HepG2 (cell line): ENCODE data around the gene C11orf24. TPM values are rescaled to one million over a fixed set of nuclear protein-coding genes. Genes with fewer than 3 reads are reported as not detected.

Experiments
- ATM ChIP-seq: fragments of 450-650 bp; IDR thresholded peaks from 2 replicates; pipeline ENCODE4 v1.7.1; 2017; ENCODE audit warnings: mild to moderate bottlenecking, borderline replicate concordance
- BATF2 ChIP-seq: sonication (generic); formaldehyde crosslinking; IDR thresholded peaks from 2 replicates; pipeline ENCODE4 v1.8.0; 2022; ENCODE audit warnings: mild to moderate bottlenecking, missing genetic modification reagents, moderate library complexity
- CBFB ChIP-seq: sonication (generic); formaldehyde crosslinking; IDR thresholded peaks from 2 replicates; pipeline ENCODE4 v1.4.0; 2020; ENCODE audit warnings: missing genetic modification reagents
- CCDC6 ChIP-seq: sonication (generic); formaldehyde crosslinking; IDR thresholded peaks from 2 replicates; pipeline ENCODE4 v1.8.1; 2022; ENCODE audit warnings: mild to moderate bottlenecking, missing genetic modification reagents, moderate library complexity
- CEBPG ChIP-seq: IDR thresholded peaks from 2 replicates; pipeline ENCODE4 v1.6.1; 2016
- GLI4 ChIP-seq: sonication (generic); formaldehyde crosslinking; IDR thresholded peaks from 2 replicates; pipeline ENCODE4 v1.5.1; 2020; ENCODE audit warnings: missing genetic modification reagents, mild to moderate bottlenecking, moderate library complexity, borderline replicate concordance
- HDAC1 ChIP-seq: sonication (generic); formaldehyde crosslinking; IDR thresholded peaks from 2 replicates; pipeline ENCODE4 v1.5.1; 2020; ENCODE audit warnings: mild to moderate bottlenecking, missing genetic modification reagents
- HMGA1 ChIP-seq: sonication (generic); formaldehyde crosslinking; conservative IDR thresholded peaks from 2 replicates; pipeline ENCODE4 v1.4.0; 2020; ENCODE audit warnings: missing genetic modification reagents
- HNRNPL ChIP-seq: fragments of 200-400 bp; formaldehyde crosslinking; IDR thresholded peaks from 2 replicates; pipeline ENCODE4 v1.6.1; 2017; ENCODE audit warnings: mild to moderate bottlenecking, low read depth, low read length
- KDM5A ChIP-seq: fragments of 200-600 bp; sonication (generic); IDR thresholded peaks from 2 replicates; pipeline ENCODE4 v1.7.0; 2018; ENCODE audit warnings: antibody characterized with exemption, mild to moderate bottlenecking, low read length, borderline replicate concordance
- MIER2 ChIP-seq: IDR thresholded peaks from 2 replicates; pipeline ENCODE4 v1.6.1; 2016; ENCODE audit warnings: missing biosample characterization, missing genetic modification reagents
- NFRKB ChIP-seq: fragments of 450-650 bp; IDR thresholded peaks from 2 replicates; pipeline ENCODE4 v1.6.1; 2017
- NFYC ChIP-seq: IDR thresholded peaks from 2 replicates; pipeline ENCODE4 v1.6.1; 2016; ENCODE audit warnings: missing genetic modification reagents, missing compliant biosample characterization
- NKX3-1 ChIP-seq: sonication (generic); formaldehyde crosslinking; IDR thresholded peaks from 2 replicates; pipeline ENCODE4 v1.5.0; 2020; ENCODE audit warnings: missing genetic modification reagents
- NR2C2 ChIP-seq: sonication (generic); formaldehyde crosslinking; IDR thresholded peaks from 2 replicates; pipeline ENCODE4 v1.4.0; 2020; ENCODE audit warnings: missing genetic modification reagents, mild to moderate bottlenecking, moderate library complexity, borderline replicate concordance
- PCBP1 ChIP-seq: fragments of 200-400 bp; formaldehyde crosslinking; IDR thresholded peaks from 2 replicates; pipeline ENCODE4 v1.6.1; 2017; ENCODE audit warnings: mild to moderate bottlenecking, low read depth, low read length, borderline replicate concordance
- POLR2A ChIP-seq, 2 experiments: IDR thresholded peaks; 2 replicates each; pipeline ENCODE4 v1.6.1; 2011; ENCODE audit warnings: low read depth in 2 of 2, low read length in 2 of 2, mild to moderate bottlenecking in 1 of 2, moderate library complexity in 1 of 2; ENCODE audit not compliant: insufficient read depth in 1 of 2
- RBFOX2 ChIP-seq: fragments of 200-400 bp; formaldehyde crosslinking; IDR thresholded peaks from 2 replicates; pipeline ENCODE4 v1.6.1; 2017; ENCODE audit warnings: low read depth, mild to moderate bottlenecking, low read length
- TARDBP ChIP-seq: sonication (generic); formaldehyde crosslinking; IDR thresholded peaks from 2 replicates; pipeline ENCODE4 v1.8.0; 2022; ENCODE audit warnings: mild to moderate bottlenecking, missing genetic modification reagents
- TMF1 ChIP-seq: sonication (generic); formaldehyde crosslinking; IDR thresholded peaks from 2 replicates; pipeline ENCODE4 v1.8.1; 2022; ENCODE audit warnings: low read depth, missing genetic modification reagents
- ZBTB2 ChIP-seq: sonication (generic); formaldehyde crosslinking; IDR thresholded peaks from 2 replicates; pipeline ENCODE4 v1.8.0; 2022; ENCODE audit warnings: low read depth, missing genetic modification reagents
- ZBTB3 ChIP-seq: sonication (generic); formaldehyde crosslinking; IDR thresholded peaks from 2 replicates; pipeline ENCODE4 v1.4.0; 2020; ENCODE audit warnings: low read depth, mild to moderate bottlenecking, moderate library complexity, missing genetic modification reagents, borderline replicate concordance
- ZNF101 ChIP-seq: sonication (generic); formaldehyde crosslinking; IDR thresholded peaks from 2 replicates; pipeline ENCODE4 v1.4.0; 2020; ENCODE audit warnings: mild to moderate bottlenecking, low read depth, missing genetic modification reagents, borderline replicate concordance
- ZNF230 ChIP-seq: sonication (generic); formaldehyde crosslinking; IDR thresholded peaks from 2 replicates; pipeline ENCODE4 v1.4.0; 2020; ENCODE audit warnings: mild to moderate bottlenecking, missing genetic modification reagents
- ZNF484 ChIP-seq: sonication (generic); formaldehyde crosslinking; IDR thresholded peaks from 2 replicates; pipeline ENCODE4 v1.5.1; 2020; ENCODE audit warnings: mild to moderate bottlenecking, low read depth, missing genetic modification reagents, borderline replicate concordance
- ZNF547 ChIP-seq: sonication (generic); formaldehyde crosslinking; IDR thresholded peaks from 2 replicates; pipeline ENCODE4 v1.5.1; 2020; ENCODE audit warnings: mild to moderate bottlenecking, missing genetic modification reagents
- ZNF781 ChIP-seq: sonication (generic); formaldehyde crosslinking; IDR thresholded peaks from 2 replicates; pipeline ENCODE4 v1.5.1; 2020; ENCODE audit warnings: borderline replicate concordance, mild to moderate bottlenecking, missing genetic modification reagents; ENCODE audit errors: not compliant biosample characterization
- polyA plus RNA-seq, 8 experiments: library from polyadenylated mRNA; depleted of rRNA in 3 of 8; stranded (reverse) in 7 of 8; unstranded in 1 of 8; fragments of >200 nt; fragmentation: Illumina TruSeq in 4 of 8; extraction: Trizol in 4 of 8; gene quantifications; 2 replicates each; pipeline versions ENCODE4 v1.2.1 to v1.2.3, GENCODE V29; 2011 to 2016; ENCODE audit warnings: low read depth in 4 of 8, missing spikeins in 1 of 8, mixed read lengths in 1 of 8; ENCODE audit not compliant: insufficient read depth in 1 of 8
- total RNA-seq, 5 experiments: library from RNA; depleted of rRNA; stranded (reverse); fragments of >200 nt; fragmentation: Illumina TruSeq; extraction: Trizol; gene quantifications; 2 replicates each; pipeline ENCODE4 v1.2.3, GENCODE V29; 2016; ENCODE audit warnings: low read depth in 1 of 5
- TF ChIP-seq, protein P1 (sequence below): sonication (generic); formaldehyde crosslinking; conservative IDR thresholded peaks from 2 replicates; pipeline ENCODE4 v1.8.0; 2022; ENCODE audit warnings: mild to moderate bottlenecking, moderate library complexity, missing genetic modification reagents

C11orf24 gene
- total and polyA plus RNA-seq, 2 of the 13 experiments (the other 11 are each of a cell fraction or from before 2014, with no cell fraction given): 52.9 to 55.5 TPM

DNA sequence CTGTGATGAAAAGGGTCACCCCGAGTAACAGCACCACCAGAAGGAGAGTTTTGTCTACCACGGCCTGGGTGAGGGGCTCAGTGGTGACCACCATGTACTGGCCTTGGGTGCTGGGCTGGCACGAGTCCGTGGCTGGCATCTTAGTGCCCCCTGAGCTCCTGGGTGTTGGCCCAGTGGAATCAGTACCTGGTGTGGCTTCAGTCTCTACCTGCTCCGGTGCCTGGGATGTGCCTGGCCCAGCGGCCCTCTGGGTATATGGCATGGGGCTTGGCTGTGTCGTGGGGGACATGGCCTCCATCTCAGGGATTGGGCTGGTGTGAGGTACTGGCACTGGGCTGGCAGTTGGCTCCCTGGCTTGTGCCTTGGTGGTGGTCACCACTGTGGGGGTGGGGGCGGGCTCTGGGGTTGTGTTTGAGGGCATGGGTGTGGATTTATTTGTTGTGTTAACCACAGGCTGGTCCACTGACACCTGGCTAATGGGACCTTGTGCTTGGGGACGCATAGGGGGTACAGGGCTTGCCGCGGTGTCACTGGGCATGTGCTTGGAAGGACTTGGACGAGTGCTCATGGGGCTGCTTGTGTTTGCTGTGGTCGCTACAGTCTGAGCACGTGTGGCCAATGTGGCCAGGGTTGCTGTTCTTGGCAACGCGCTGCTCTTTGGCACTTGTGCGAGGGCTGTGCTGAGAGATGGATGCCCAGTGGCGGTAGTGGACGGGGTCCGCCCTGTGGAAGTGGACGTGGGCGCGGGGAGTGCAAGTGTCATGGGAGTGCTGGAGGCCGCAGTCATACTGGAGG is 9.8 kb downstream of the C11orf24 start (continued):
- TF ChIP-seq HNRNPL (0 out of 2 replicates have a peak, but pooled peaks have one; percentile 25), MIER2 (no peak), NKX3-1 (CRISPR knock-in tag) (no peak), BATF2 (CRISPR knock-in tag) (no peak), ATM (no peak), RBFOX2 (0 out of 2 replicates have a peak, but pooled peaks have one; percentile 7), NFYC (no peak), NFRKB (no peak), PCBP1 (no peak), ZBTB3 (CRISPR knock-in tag) (no peak), ZBTB2 (no peak), CEBPG (CRISPR knock-in tag) (no peak), GLI4 (no peak), KDM5A (no peak), ZNF230 (CRISPR knock-in tag) (no peak), ZNF547 (CRISPR knock-in tag) (no peak), ZNF781 (CRISPR knock-in tag) (no peak), CCDC6 (CRISPR knock-in tag) (no peak), CBFB (no peak), ZNF101 (CRISPR knock-in tag) (no peak), NR2C2 (CRISPR knock-in tag) (no peak), ZNF484 (no peak), HDAC1 (no peak), HMGA1 (CRISPR knock-in tag) (no peak), TARDBP (CRISPR knock-in tag) (peak; percentile 44; the same call in 1 of the 2 replicates), TMF1 (CRISPR knock-in tag) (no peak), POLR2A (IDR thresholded peaks at IDR 0.05; ENCODE audit: insufficient read depth in 1 of 2, low read depth in 2 of 2, low read length in 2 of 2) (peak in 1 of 2 experiments; percentile 59; a peak in 2 of 4 replicates)
- TF ChIP-seq, protein P1, sequence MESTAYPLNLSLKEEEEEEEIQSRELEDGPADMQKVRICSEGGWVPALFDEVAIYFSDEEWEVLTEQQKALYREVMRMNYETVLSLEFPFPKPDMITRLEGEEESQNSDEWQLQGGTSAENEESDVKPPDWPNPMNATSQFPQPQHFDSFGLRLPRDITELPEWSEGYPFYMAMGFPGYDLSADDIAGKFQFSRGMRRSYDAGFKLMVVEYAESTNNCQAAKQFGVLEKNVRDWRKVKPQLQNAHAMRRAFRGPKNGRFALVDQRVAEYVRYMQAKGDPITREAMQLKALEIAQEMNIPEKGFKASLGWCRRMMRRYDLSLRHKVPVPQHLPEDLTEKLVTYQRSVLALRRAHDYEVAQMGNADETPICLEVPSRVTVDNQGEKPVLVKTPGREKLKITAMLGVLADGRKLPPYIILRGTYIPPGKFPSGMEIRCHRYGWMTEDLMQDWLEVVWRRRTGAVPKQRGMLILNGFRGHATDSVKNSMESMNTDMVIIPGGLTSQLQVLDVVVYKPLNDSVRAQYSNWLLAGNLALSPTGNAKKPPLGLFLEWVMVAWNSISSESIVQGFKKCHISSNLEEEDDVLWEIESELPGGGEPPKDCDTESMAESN: no peak
